Thymus (tissue), 11 donors: ENCODE data around the gene BAG2. TPM values are rescaled to one million over a fixed set of nuclear protein-coding genes. Genes with fewer than 3 reads are reported as not detected.

Experiments
- DNase-seq, 9 donors: peaks; one replicate each; pipeline ENCODE4 v3.0.0-alpha.2; 2013; ENCODE audit warnings: low spot score in 9 of 9, low read depth in 6 of 9, missing footprints in 1 of 9
- H3K27ac ChIP-seq, 2 donors: one replicate each; pipeline ENCODE4 v1.5.1; 2013; ENCODE audit warnings: control low read depth in 1 of 2, low read depth in 1 of 2, low read length in 1 of 2, mild to moderate bottlenecking in 1 of 2, moderate library complexity in 1 of 2
- H3K27me3 ChIP-seq, 2 donors: one replicate each; pipeline ENCODE4 v1.5.1; 2013; ENCODE audit warnings: low read length in 1 of 2; ENCODE audit not compliant: control insufficient read depth in 2 of 2, insufficient read depth in 1 of 2
- H3K36me3 ChIP-seq, 2 donors: one replicate each; pipeline ENCODE4 v1.5.1; 2013; ENCODE audit warnings: low read length in 1 of 2, mild to moderate bottlenecking in 1 of 2, moderate library complexity in 1 of 2; ENCODE audit not compliant: control insufficient read depth in 2 of 2, insufficient read depth in 2 of 2
- H3K4me1 ChIP-seq, 2 donors: one replicate each; pipeline ENCODE4 v1.5.1; 2013; ENCODE audit warnings: low read length in 2 of 2; ENCODE audit not compliant: control insufficient read depth in 2 of 2, insufficient read depth in 2 of 2
- H3K4me3 ChIP-seq, 2 donors: one replicate each; pipeline ENCODE4 v1.5.1; 2013; ENCODE audit warnings: low read length in 2 of 2, control low read depth in 1 of 2, mild to moderate bottlenecking in 1 of 2
- H3K9me3 ChIP-seq, 2 donors: one replicate each; pipeline ENCODE4 v1.5.1; 2013; ENCODE audit warnings: low read length in 1 of 2, mild to moderate bottlenecking in 1 of 2; ENCODE audit not compliant: control insufficient read depth in 2 of 2, insufficient read depth in 1 of 2
- WGBS: extraction: QIAGEN DNeasy Blood & Tissue Kit; methylation state at CpG from one replicate; pipeline ENCODE4 v1.1.7; 2013; 5-methylcytosine and 5-hydroxymethylcytosine counted together
- polyA plus RNA-seq: library from polyadenylated mRNA; stranded (reverse); fragments of 200-250 nt; gene quantifications from one replicate; pipeline ENCODE4 v1.2.3, GENCODE V29; 2013
- total RNA-seq: library from RNA; stranded (reverse); fragments of 120-200 nt; gene quantifications from one replicate; pipeline ENCODE4 v1.2.4, GENCODE V29; 2013
- donor health status: healthy.

Gene BAG2
- total and polyA plus RNA-seq, 2 donors = 2.1 to 2.4 TPM

DNA sequence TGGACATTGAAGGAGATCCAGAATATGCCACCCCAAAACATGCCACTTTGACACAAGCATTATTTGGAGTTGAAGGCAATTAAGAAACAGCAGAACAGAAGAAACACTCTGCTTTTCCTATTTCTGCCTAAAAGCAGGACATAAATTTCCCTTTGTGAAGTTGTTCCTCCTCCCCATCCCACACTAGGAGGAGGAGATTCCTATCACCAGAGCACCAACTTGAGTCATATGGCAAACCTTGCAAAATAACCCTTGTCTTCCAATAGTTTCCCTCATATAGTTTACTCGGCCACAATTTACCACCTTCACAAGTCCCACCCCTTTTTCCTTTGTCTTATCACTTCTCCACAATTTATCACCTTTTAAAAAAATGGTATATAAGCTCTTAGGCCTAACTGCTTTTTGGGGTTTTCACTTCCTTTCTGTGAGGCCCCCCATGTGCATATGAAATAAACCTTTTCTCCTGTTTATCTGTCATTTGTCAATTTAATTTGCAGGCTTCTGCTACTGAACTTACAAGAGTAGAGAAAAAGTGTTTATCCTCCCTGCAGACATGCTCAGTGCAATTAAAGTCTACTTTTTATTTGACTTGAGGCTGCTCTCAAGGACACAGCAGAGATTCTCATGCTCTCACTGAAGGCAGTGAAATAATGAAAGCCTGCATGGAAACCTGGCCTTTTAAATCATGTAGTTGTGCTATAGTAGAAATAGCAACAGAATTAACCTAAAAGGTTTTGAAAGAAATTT lies 52.8 kb downstream of the BAG2 start:
- H3K27me3 ChIP-seq = no peaks in the 10 kb centered on the region
- H3K27ac ChIP-seq = no peak overlapping the region
- H3K9me3 ChIP-seq = no peaks in the 10 kb centered on the region
- 41% methylated on average over 1 of the region's 1 CpG for WGBS
- H3K36me3 ChIP-seq = no peaks in the 10 kb centered on the region
- DNase-seq = no peak
- peaks cover 0 to 3% of the 10 kb centered on the region in 2 donors for H3K4me1 ChIP-seq
- no peak overlapping the region for H3K4me3 ChIP-seq

DNA sequence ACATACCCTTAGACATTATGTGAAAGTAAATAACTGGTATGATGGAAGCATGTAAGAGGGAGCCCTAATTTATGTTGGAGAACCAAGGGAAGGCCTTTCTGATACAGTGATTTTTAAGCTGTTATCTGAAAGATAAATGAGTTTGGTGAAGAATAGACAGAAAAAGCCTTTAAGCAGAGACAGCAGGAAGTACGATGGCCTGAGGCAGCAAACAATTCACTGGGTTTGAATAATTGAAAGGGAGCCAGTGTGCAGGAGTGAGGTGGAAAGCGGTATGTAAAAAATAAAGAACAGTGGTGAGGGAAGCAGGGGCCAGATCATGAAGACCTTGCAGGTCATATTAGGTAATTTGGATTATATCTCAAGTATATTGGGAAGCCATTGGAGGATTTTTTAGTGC lies 54.1 kb downstream of the BAG2 start:
- Histone ChIP-seq H3K27me3 (no peaks in the 10 kb centered on the region), H3K36me3 (no peaks in the 10 kb centered on the region), H3K4me1 (peaks cover 0 to 1% of the 10 kb centered on the region in 2 donors), H3K27ac (no peak overlapping the region), H3K4me3 (no peak overlapping the region), H3K9me3 (no peaks in the 10 kb centered on the region)
- no peak for DNase-seq
- 96% methylated on average over 2 of the region's 2 CpGs for WGBS

Other genes starting within 250 kb of the BAG2 start
- gene BEND6, start 217.2 kb upstream of the BAG2 start, total RNA-seq = 1.1 TPM
- 0.98 TPM for gene BEND6, start 217.2 kb upstream of the BAG2 start, polyA plus RNA-seq
- gene KIAA1586, start 125.6 kb upstream of the BAG2 start, total RNA-seq = 10.3 TPM
- gene KIAA1586, start 125.6 kb upstream of the BAG2 start, polyA plus RNA-seq = 5.9 TPM
- 34.0 TPM for gene ZNF451, start 82.1 kb upstream of the BAG2 start, total RNA-seq
- 27.2 TPM for gene ZNF451, start 82.1 kb upstream of the BAG2 start, polyA plus RNA-seq
- 7.1 TPM for gene RAB23, start 50.0 kb downstream of the BAG2 start, total RNA-seq
- gene RAB23, start 50.0 kb downstream of the BAG2 start, polyA plus RNA-seq = 5.8 TPM
- gene PRIM2, start 145.3 kb downstream of the BAG2 start, total RNA-seq = 34.2 TPM
- 9.7 TPM for gene PRIM2, start 145.3 kb downstream of the BAG2 start, polyA plus RNA-seq